Lower leg skin (tissue), 3 donors: Measurements from ENCODE around the gene GNAI3.

Experiments used
- CTCF ChIP-seq, 3 donors: fragments of 450-650 bp; IDR thresholded peaks; one replicate each; pipeline ENCODE4 v1.5.1; 2016; ENCODE audit warnings: antibody characterized with exemption in 3 of 3, mild to moderate bottlenecking in 3 of 3, moderate library complexity in 2 of 3
- POLR2A ChIP-seq, 2 donors: fragments of 450-650 bp; IDR thresholded peaks; one replicate each; pipeline ENCODE4 v1.6.1; 2016 to 2017; ENCODE audit warnings: antibody characterized with exemption in 2 of 2, mild to moderate bottlenecking in 1 of 2, moderate library complexity in 1 of 2

GRCh38 chr1:109642626-109643025, 94.2 kb downstream of the GNAI3 start:
- TF ChIP-seq CTCF (IDR thresholded peaks at IDR 0.05) (no peak), POLR2A (IDR thresholded peaks at IDR 0.05) (no peak)
